Activated CD4-positive, alpha-beta T cell treated with anti-CD3 and anti-CD28 coated beads, Interleukin-2, amount 50 U/mL, for 1 hour (primary cell): Measurements from ENCODE around the gene FBXO3.

Experiments
- DNase-seq: peaks from one replicate; pipeline ENCODE4 v3.0.0-alpha.2; 2020

Gene FBXO3

GRCh38 chr11:33700063-33700501, 74.2 kb downstream of the FBXO3 start:
- no peak for DNase-seq

GRCh38 chr11:33699515-33700062, 74.7 kb downstream of the FBXO3 start:
- no peak for DNase-seq

- DNase-seq: no peak
Observed at GRCh38 chr11:33698921-33699320, 75.4 kb downstream of the FBXO3 start.

- no peak for DNase-seq
Observed at GRCh38 chr11:33697997-33698396, 76.3 kb downstream of the FBXO3 start.

GRCh38 chr11:33696931-33697638, 77.2 kb downstream of the FBXO3 start:
- DNase-seq: no peak

- DNase-seq: no peak
Observed at GRCh38 chr11:33696411-33696810, 77.9 kb downstream of the FBXO3 start.

- no peak for DNase-seq
Observed at GRCh38 chr11:33695051-33695566, 79.2 kb downstream of the FBXO3 start.

GRCh38 chr11:33694346-33695050, 79.8 kb downstream of the FBXO3 start:
- no peak for DNase-seq

GRCh38 chr11:33692541-33692940, 81.8 kb downstream of the FBXO3 start:
- no peak for DNase-seq

GRCh38 chr11:33692013-33692504, 82.3 kb downstream of the FBXO3 start:
- no peak for DNase-seq

- DNase-seq: no peak
Observed at GRCh38 chr11:33691066-33691864, 83.1 kb downstream of the FBXO3 start.
